ENCODE results near the gene H19. TPM values are rescaled to one million over a fixed set of nuclear protein-coding genes. Genes with fewer than 3 reads are reported as not detected.

H19 gene
- polyA plus RNA-seq, 1 of the 3 experiments (the other 2 are of a cell fraction) = 3.7 TPM

GRCh38 chr11:1968454-1969002 is 29.1 kb downstream of the H19 start:
- Histone ChIP-seq H3K4me1 (ENCODE audit: control insufficient read depth in 1 of 2, insufficient read depth in 2 of 2, low read depth in 1 of 2, low read length in 1 of 2) (no peaks in the 10 kb centered on the region), H3K4me2 (no peak overlapping the region), H3K27me3 (ENCODE audit: insufficient read depth) (no peaks in the 10 kb centered on the region), H4K20me1 (ENCODE audit: insufficient read depth) (no peaks in the 10 kb centered on the region), H2AFZ (ENCODE audit: low read depth) (no peak overlapping the region), H3K27ac (ENCODE audit: low read depth in 2 of 2, low read length in 1 of 2) (no peak overlapping the region; a peak in 1 of 4 replicates), H3K36me3 (replicated peaks in 1 of 2; ENCODE audit: control insufficient read depth in 1 of 2, insufficient read depth in 2 of 2, low read length in 1 of 2) (no peaks in the 10 kb centered on the region), H3K79me2 (ENCODE audit: insufficient read depth) (no peaks in the 10 kb centered on the region), H3K9me2 (no peaks in the 10 kb centered on the region), H3K4me3 (ENCODE audit: low read depth in 2 of 2, low read length in 1 of 2) (no peak overlapping the region), H3F3A (replicated peaks; ENCODE audit: insufficient read depth) (no peaks in the 10 kb centered on the region), H3K9me3 (no peaks in the 10 kb centered on the region), H3K9ac (no peak overlapping the region)
- POLR2A ChIA-PET = interaction anchor here (1.0 to 1.7 kb wide), 5 partner anchors 12 to 86 kb away, joined by 3 to 7 read pairs (median 6); no protein-coding TSS in a partner anchor
- no peak for DNase-seq
- CTCF ChIA-PET = interaction anchor here (0.7 to 5.2 kb wide), 18 partner anchors 8 to 318 kb away, joined by 3 to 36 read pairs (median 4); partner anchors contain the start of gene TNNI2
- TF ChIP-seq USF2 (IDR thresholded peaks at IDR 0.05; ENCODE audit: borderline replicate concordance, low read depth, low read length) (no peak), RCOR1 (IDR thresholded peaks at IDR 0.05; ENCODE audit: low read length) (no peak), PBX3 (IDR thresholded peaks at IDR 0.05) (no peak), NRF1 (IDR thresholded peaks at IDR 0.05; ENCODE audit: low read depth, low read length) (no peak), JUND (IDR thresholded peaks at IDR 0.05) (no peak), ELF1 (IDR thresholded peaks at IDR 0.05) (no peak), FOXM1 (IDR thresholded peaks at IDR 0.05; ENCODE audit: low read depth) (no peak), IRF3 (IDR thresholded peaks at IDR 0.05; ENCODE audit: low read depth, low read length) (no peak), FOSL2 (IDR thresholded peaks at IDR 0.05; ENCODE audit: borderline replicate concordance, low read depth) (no peak)
- WGBS (ENCODE audit: low lambda C conversion rate) = 80% methylated on average over 1 of the region's 24 CpGs

- no peaks in the 10 kb centered on the region for H3K9me2 ChIP-seq
- H3K4me2 ChIP-seq = no peak overlapping the region
- H3K27ac ChIP-seq (ENCODE audit: low read depth in 2 of 2, low read length in 1 of 2) = no peak overlapping the region
- DNase-seq = no peak
- no peaks in the 10 kb centered on the region for H3K36me3 ChIP-seq (replicated peaks in 1 of 2; ENCODE audit: control insufficient read depth in 1 of 2, insufficient read depth in 2 of 2, low read length in 1 of 2)
- H3K79me2 ChIP-seq (ENCODE audit: insufficient read depth) = no peaks in the 10 kb centered on the region
- POLR2A ChIA-PET = interaction anchor here (0.9 to 1.3 kb wide), 7 partner anchors 9 to 85 kb away, joined by 3 to 7 read pairs (median 5); partner anchors contain the start of gene H19
- H3K4me3 ChIP-seq (ENCODE audit: low read depth in 2 of 2, low read length in 1 of 2) = no peak overlapping the region
- no peaks in the 10 kb centered on the region for H3K4me1 ChIP-seq (ENCODE audit: control insufficient read depth in 1 of 2, insufficient read depth in 2 of 2, low read depth in 1 of 2, low read length in 1 of 2)
- H4K20me1 ChIP-seq (ENCODE audit: insufficient read depth) = no peaks in the 10 kb centered on the region
- no peaks in the 10 kb centered on the region for H3K9me3 ChIP-seq
- H3K27me3 ChIP-seq (ENCODE audit: insufficient read depth) = no peaks in the 10 kb centered on the region
- no peak overlapping the region for H2AFZ ChIP-seq (ENCODE audit: low read depth)
- H3K9ac ChIP-seq = no peak overlapping the region
- H3F3A ChIP-seq (replicated peaks; ENCODE audit: insufficient read depth) = no peaks in the 10 kb centered on the region
- CTCF ChIA-PET = interaction anchor here (0.7 to 5.2 kb wide), 18 partner anchors 11 to 328 kb away, joined by 3 to 36 read pairs (median 4); partner anchors contain the start of genes H19, MRPL23, SYT8 and TH
- WGBS (ENCODE audit: low lambda C conversion rate) = no CpG with 5 or more reads among the region's 21 CpGs
- TF ChIP-seq POLR2AphosphoS5 (IDR thresholded peaks at IDR 0.05; ENCODE audit: low read depth, low read length) = no peak
- no peak for TF ChIP-seq RFX5 (IDR thresholded peaks at IDR 0.05; ENCODE audit: low read length)
- TF ChIP-seq GATA2 (CRISPR knock-in tag; IDR thresholded peaks at IDR 0.05) = no peak
- no peak for TF ChIP-seq USF2 (IDR thresholded peaks at IDR 0.05; ENCODE audit: borderline replicate concordance, low read depth, low read length)
- no peak for TF ChIP-seq SIN3A (IDR thresholded peaks at IDR 0.05; ENCODE audit: borderline replicate concordance, low read depth, low read length)
- no peak for TF ChIP-seq PBX3 (IDR thresholded peaks at IDR 0.05)
- TF ChIP-seq TEAD4 (IDR thresholded peaks at IDR 0.05; ENCODE audit: borderline replicate concordance, insufficient read depth) = no peak
- no peak for TF ChIP-seq FOXM1 (IDR thresholded peaks at IDR 0.05; ENCODE audit: low read depth)
- TF ChIP-seq RAD21 (IDR thresholded peaks at IDR 0.05; ENCODE audit: low read length) = no peak
- TF ChIP-seq REST (IDR thresholded peaks at IDR 0.05; ENCODE audit: low read depth, low read length) = no peak
- no peak for TF ChIP-seq MXI1 (IDR thresholded peaks at IDR 0.05; ENCODE audit: low read depth, low read length)
These were observed 29.9 kb downstream of the H19 start for GRCh38 chr11:1967641-1968225.
